OCI-LY1 (cell line): Measurements from ENCODE around the gene C4A.

Source experiments
- CTCF ChIP-seq: fragments of 200-600 bp; sonication (generic), shearing (Covaris generic); IDR thresholded peaks from 2 replicates; pipeline ENCODE4 v1.5.1; 2017; ENCODE audit warnings: mild to moderate bottlenecking, antibody characterized with exemption, low read length, moderate library complexity, mixed read lengths
- EZH2 ChIP-seq: fragments of 200-600 bp; sonication (generic), shearing (Covaris generic); IDR thresholded peaks from 2 replicates; pipeline ENCODE4 v1.8.0; 2017; ENCODE audit warnings: borderline replicate concordance, mixed run types, mild to moderate bottlenecking, antibody characterized with exemption, low read length, moderate library complexity, mixed read lengths

GRCh38 chr6:31948753-31949413 is 33.0 kb upstream of the C4A start:
- TF ChIP-seq CTCF (no peak), EZH2 (no peak)
